Coronary artery (tissue), 2 donors: ENCODE results near the gene ANKRD29.

Source experiments
- DNase-seq: peaks from one replicate; pipeline ENCODE4 v3.0.0-alpha.2; 2017; ENCODE audit warnings: low spot score
- H3K27ac ChIP-seq, 2 donors: fragments of 200-600 bp; sonication (generic); one replicate each; pipeline ENCODE4 v1.5.1; 2016 to 2019
- H3K4me3 ChIP-seq: fragments of 200-600 bp; sonication (generic); 2 replicates; pipeline ENCODE4 v1.5.1; 2016; ENCODE audit warnings: mild to moderate bottlenecking, moderate library complexity
- TF ChIP-seq, protein P1 (sequence below): fragments of 200-600 bp; sonication (generic); IDR thresholded peaks from one replicate; pipeline ENCODE4 v1.5.1; 2019; ENCODE audit warnings: antibody characterized with exemption

The ANKRD29 gene

DNA sequence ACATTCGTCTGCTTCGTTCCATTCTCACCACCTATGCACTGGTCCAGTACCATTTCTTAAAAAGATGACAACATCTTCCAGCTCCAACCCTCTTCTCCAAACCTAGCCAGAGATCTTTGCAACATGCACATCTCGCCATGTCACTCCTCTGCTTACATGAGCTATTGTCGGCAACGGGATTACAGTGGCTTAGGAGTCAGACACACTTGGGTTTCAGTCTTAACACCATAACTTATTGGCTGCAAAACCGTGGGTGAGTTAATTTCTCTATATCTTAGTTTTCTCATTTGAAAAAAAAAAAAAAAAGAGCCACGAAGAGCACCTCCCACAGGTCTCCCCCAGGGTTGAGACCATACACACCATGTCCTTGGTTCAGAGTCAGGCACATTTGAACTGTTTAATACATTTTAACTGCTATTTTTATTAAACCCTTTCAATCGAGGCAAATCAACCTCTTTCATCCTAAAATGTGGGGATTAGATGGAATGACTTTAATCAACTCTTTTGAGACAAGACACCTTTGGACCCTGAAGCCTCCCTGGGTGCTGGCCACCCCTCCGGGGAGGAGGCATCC, 889 bp downstream of the ANKRD29 start:
- H3K4me3 ChIP-seq = peak overlapping the region; percentile 75
- H3K27ac ChIP-seq = no peak overlapping the region
- TF ChIP-seq, protein P1, sequence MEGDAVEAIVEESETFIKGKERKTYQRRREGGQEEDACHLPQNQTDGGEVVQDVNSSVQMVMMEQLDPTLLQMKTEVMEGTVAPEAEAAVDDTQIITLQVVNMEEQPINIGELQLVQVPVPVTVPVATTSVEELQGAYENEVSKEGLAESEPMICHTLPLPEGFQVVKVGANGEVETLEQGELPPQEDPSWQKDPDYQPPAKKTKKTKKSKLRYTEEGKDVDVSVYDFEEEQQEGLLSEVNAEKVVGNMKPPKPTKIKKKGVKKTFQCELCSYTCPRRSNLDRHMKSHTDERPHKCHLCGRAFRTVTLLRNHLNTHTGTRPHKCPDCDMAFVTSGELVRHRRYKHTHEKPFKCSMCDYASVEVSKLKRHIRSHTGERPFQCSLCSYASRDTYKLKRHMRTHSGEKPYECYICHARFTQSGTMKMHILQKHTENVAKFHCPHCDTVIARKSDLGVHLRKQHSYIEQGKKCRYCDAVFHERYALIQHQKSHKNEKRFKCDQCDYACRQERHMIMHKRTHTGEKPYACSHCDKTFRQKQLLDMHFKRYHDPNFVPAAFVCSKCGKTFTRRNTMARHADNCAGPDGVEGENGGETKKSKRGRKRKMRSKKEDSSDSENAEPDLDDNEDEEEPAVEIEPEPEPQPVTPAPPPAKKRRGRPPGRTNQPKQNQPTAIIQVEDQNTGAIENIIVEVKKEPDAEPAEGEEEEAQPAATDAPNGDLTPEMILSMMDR = no peak
- no peak for DNase-seq

DNA sequence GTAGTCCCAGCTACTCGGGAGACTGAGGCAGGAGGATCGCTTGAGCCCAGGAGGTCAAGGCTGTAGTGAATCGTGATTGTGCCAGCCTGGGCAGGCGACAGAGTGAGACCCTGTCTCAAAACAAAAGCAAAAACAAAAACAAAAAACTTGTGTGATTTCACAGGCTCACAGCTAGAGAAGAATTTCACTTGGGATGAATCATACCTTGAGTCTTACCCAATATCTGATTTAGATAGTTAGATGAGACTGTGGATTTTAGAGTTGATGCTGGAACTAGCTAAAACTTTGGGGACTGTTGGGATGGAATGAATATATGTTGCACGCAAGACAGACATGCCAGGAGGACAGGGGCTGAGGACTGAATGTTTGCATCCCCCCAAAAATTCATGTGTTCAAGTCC, 4.4 kb downstream of the ANKRD29 start:
- Histone ChIP-seq H3K27ac (no peak overlapping the region), H3K4me3 (no peak overlapping the region)
- DNase-seq = no peak
- TF ChIP-seq, protein P1 = no peak

DNA sequence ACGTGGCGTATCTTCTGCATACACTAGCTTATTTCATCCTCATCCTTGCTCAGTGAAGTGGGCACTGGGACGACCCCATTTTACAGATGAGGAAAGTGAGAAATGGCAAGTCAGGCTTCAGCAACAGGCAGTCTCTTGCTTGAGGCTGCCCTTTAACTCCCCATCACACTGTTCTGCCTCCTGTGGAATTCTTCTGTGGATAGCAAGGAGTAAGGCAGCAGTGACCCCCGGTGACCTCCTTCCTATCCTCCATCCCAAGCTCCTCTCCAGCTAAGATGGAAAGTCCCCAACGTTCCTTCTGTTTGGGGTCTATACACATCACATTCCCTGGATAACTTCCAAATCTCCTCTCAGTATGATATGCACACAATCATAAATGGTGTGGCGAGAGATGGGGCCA, 10.5 kb downstream of the ANKRD29 start:
- Histone ChIP-seq H3K4me3 (no peak overlapping the region), H3K27ac (no peak overlapping the region)
- TF ChIP-seq, protein P1 = no peak
- no peak for DNase-seq

DNA sequence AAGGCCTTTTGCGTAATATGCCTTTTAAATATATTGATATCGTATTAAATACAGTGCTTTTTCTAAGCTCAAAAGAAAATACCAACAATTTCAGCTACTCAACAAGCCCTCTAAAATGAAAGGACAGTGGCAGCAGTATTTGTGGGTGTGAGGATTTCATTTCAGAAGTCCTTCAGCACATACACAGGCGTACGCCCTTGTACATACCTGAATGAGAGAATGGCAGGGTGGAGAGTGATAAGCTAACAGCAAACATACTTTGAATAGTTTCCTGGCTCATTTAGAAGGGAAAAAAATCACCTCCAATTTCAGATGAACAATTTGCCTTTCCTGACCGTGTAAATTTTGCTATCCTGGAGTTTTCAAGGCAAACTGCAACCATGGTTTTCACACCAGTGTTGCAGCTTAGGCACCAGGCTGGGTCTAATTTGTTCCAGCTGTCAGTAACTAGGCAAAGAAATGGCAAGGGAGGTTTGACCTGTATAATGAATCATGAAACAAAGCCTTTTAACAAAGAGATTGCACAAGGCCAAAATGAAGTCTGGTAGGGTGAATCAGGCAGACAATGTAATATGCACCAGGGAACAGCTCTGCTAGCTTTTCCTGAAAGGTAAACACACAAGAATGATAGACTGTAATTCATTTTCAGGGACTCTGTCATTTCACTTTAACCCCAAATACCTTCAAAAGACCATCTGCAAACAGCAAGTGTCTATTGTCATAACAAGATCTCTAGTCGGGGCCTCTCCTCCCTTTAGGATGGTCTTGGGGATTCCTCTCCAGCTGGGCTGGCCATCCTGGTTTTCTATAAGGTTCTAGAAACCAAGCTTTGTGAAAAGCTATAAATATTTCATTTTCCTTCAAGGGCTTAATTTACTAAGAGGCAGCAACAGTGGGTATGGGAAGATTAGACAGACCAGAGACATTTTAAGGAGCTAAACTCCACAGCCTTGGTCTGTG, 11.5 kb downstream of the ANKRD29 start:
- Histone ChIP-seq H3K4me3 (no peak overlapping the region), H3K27ac (no peak overlapping the region)
- no peak for DNase-seq
- TF ChIP-seq, protein P1 = no peak

DNA sequence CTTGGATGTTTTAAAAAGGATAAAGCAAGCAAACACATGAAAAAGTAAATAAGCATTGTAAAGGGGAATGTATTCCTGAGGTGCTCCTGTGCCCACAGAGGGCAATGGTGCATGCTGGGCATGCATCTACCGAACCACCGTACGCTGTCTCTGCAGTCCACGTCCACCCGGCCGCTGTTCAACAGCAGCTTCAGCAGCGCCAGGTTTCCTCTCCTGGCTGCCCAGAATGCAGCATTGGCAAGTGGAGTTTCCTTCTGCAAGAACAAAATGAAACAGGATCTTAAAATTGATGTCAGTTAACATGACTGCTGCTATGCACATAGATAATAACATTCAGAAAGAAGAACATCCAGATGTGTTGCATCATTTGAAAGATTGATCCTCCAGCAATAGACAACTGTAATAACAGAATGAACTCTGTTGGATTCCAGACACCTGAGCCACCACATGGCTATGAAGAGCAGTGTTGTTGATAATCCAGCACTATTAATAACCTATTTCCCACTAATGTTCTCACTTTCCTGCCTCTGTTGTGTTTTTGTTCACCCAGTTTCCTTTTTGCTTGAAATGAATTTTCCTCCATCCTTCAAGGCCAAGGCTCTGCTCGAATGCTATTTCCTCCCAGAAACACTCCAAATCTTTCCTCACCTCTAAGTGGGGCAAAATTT, 13.6 kb downstream of the ANKRD29 start:
- TF ChIP-seq, protein P1 = no peak
- H3K4me3 ChIP-seq = no peak overlapping the region
- H3K27ac ChIP-seq = no peak overlapping the region
- DNase-seq = no peak

DNA sequence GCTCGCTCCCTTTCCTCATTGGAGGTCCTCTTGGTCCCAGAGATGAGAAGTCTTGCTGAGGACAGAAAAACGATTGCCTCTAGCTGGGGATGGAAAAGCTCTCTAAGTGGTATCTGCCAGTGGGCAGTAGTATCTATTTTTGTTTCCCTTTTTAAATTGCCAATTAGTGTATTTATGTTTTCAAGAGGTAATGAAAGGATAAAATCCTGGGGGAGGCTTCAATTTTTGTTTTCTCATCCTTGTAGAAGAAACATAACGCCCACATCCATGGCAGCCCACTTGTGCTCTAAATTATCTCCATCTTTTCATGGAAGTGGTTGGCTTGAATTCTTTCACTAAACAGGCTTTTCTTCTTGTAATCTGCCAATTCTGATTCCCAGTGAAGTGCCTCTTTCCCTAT, 14.3 kb downstream of the ANKRD29 start:
- no peak overlapping the region for H3K4me3 ChIP-seq
- DNase-seq = no peak
- TF ChIP-seq, protein P1 = no peak
- H3K27ac ChIP-seq = no peak overlapping the region
